Measurements from ENCODE around the gene RHEX.

The RHEX gene

DNA sequence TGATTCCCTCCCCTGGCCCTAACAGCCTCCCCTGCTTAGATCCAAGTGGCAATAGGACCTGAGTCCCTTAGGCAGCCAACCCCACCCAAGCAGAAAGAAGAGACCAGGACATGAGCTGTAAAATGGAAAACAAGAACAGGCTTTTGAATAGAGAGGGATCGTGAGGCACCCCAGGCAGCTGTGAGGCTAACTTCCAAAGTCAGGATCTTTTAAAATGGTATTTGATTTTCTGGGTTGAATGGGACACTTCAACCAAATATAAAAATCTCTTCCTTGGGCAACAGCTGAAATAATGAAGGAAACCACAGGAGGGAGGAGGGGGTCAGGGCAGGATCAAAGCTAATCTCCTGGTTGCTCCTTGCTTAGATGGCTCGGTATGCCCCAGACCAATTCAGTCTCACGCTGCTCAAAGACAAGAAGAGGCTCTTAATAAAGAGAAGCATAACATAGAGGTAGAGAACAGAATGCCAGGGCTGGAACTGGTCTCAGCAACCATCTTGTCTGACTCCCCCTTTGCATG is 92.9 kb downstream of the RHEX start:
- no peak overlapping the region for H3K4me3 ChIP-seq (ENCODE audit: low read length)
- DNase-seq (ENCODE audit: low read depth): no peak
- TF ChIP-seq, protein P1, sequence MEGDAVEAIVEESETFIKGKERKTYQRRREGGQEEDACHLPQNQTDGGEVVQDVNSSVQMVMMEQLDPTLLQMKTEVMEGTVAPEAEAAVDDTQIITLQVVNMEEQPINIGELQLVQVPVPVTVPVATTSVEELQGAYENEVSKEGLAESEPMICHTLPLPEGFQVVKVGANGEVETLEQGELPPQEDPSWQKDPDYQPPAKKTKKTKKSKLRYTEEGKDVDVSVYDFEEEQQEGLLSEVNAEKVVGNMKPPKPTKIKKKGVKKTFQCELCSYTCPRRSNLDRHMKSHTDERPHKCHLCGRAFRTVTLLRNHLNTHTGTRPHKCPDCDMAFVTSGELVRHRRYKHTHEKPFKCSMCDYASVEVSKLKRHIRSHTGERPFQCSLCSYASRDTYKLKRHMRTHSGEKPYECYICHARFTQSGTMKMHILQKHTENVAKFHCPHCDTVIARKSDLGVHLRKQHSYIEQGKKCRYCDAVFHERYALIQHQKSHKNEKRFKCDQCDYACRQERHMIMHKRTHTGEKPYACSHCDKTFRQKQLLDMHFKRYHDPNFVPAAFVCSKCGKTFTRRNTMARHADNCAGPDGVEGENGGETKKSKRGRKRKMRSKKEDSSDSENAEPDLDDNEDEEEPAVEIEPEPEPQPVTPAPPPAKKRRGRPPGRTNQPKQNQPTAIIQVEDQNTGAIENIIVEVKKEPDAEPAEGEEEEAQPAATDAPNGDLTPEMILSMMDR (conservative IDR thresholded peaks at IDR 0.05; ENCODE audit: low read depth, low read length): no peak

All from retinal pigment epithelial cell (primary cell).